HG03442 (cell line): ENCODE data around the gene KCNJ1.
A peak's percentile ranks its signal among the peaks of the same experiment; 100 is the strongest.

Experiments used
- ATAC-seq: cut with Tn5 transposase; IDR thresholded peaks from one replicate; pipeline ENCODE4 v1.9.1; 2021; ENCODE audit warnings: mild to moderate bottlenecking, moderate library complexity; ENCODE audit not compliant: unreplicated experiment

The KCNJ1 gene

GRCh38 chr11:128867277-128867676, at the start of gene KCNJ1:
Gene KCNJ1 (minus strand): TSS chr11:128867296. CDS start chr11:128840243, 27,053 bp downstream.
- no peak for ATAC-seq

GRCh38 chr11:128916681-128917080, 49.6 kb upstream of the KCNJ1 start:
- ATAC-seq = no peak

- no peak for ATAC-seq
These were observed 49.0 kb upstream of the KCNJ1 start for GRCh38 chr11:128916037-128916572.

- no peak for ATAC-seq
These were observed 48.0 kb upstream of the KCNJ1 start for GRCh38 chr11:128915149-128915521.

- no peak for ATAC-seq
These were observed 47.4 kb upstream of the KCNJ1 start for GRCh38 chr11:128914216-128915148.

- ATAC-seq = no peak
These were observed 46.7 kb upstream of the KCNJ1 start for GRCh38 chr11:128913806-128914205.

- ATAC-seq = no peak
These were observed 44.6 kb upstream of the KCNJ1 start for GRCh38 chr11:128911701-128912100.

GRCh38 chr11:128911239-128911638, 44.1 kb upstream of the KCNJ1 start:
- ATAC-seq = no peak

GRCh38 chr11:128910576-128910975, 43.5 kb upstream of the KCNJ1 start:
- no peak for ATAC-seq

GRCh38 chr11:128909438-128910125, 42.5 kb upstream of the KCNJ1 start:
- no peak for ATAC-seq

- no peak for ATAC-seq
These were observed 41.5 kb upstream of the KCNJ1 start for GRCh38 chr11:128908391-128909246.

- no peak for ATAC-seq
These were observed 40.5 kb upstream of the KCNJ1 start for GRCh38 chr11:128907585-128907984.

- ATAC-seq = no peak
These were observed 39.3 kb upstream of the KCNJ1 start for GRCh38 chr11:128906185-128907050.

- ATAC-seq = peak; percentile 27
These were observed 38.5 kb upstream of the KCNJ1 start for GRCh38 chr11:128905345-128906184.

GRCh38 chr11:128904656-128905344, 37.7 kb upstream of the KCNJ1 start:
- ATAC-seq = peak; percentile 47

GRCh38 chr11:128904303-128904655, 37.2 kb upstream of the KCNJ1 start:
- ATAC-seq = no peak

GRCh38 chr11:128903248-128904061, 36.4 kb upstream of the KCNJ1 start:
- no peak for ATAC-seq
